H7 (cell line): ENCODE measurements around the gene SRD5A3. TPM values are rescaled to one million over a fixed set of nuclear protein-coding genes. Genes with fewer than 3 reads are reported as not detected.

Experiments
- DNase-seq: peaks from one replicate; pipeline ENCODE4 v3.0.0; 2012
- H3K27me3 ChIP-seq: 2 replicates; pipeline ENCODE4 v1.6.0; 2011; ENCODE audit warnings: mild to moderate bottlenecking, low read length; ENCODE audit not compliant: control insufficient read depth, insufficient read depth
- H3K36me3 ChIP-seq: replicated peaks from 2 replicates; pipeline ENCODE4 v1.5.1; 2011; ENCODE audit warnings: low read length; ENCODE audit not compliant: control insufficient read depth, insufficient read depth
- H3K4me3 ChIP-seq: 2 replicates; pipeline ENCODE4 v1.5.1; 2011; ENCODE audit warnings: low read depth, mild to moderate bottlenecking, control low read depth, low read length, moderate library complexity; ENCODE audit not compliant: insufficient read depth
- total RNA-seq: library from RNA; depleted of rRNA; stranded (reverse); fragments of >200 nt; shearing (Covaris generic); gene quantifications from 2 replicates; pipeline ENCODE4 v1.2.3, GENCODE V29; 2014; rRNA removed

SRD5A3 gene
- total RNA-seq = 31.9 and 33.9 TPM in 2 replicates

DNA sequence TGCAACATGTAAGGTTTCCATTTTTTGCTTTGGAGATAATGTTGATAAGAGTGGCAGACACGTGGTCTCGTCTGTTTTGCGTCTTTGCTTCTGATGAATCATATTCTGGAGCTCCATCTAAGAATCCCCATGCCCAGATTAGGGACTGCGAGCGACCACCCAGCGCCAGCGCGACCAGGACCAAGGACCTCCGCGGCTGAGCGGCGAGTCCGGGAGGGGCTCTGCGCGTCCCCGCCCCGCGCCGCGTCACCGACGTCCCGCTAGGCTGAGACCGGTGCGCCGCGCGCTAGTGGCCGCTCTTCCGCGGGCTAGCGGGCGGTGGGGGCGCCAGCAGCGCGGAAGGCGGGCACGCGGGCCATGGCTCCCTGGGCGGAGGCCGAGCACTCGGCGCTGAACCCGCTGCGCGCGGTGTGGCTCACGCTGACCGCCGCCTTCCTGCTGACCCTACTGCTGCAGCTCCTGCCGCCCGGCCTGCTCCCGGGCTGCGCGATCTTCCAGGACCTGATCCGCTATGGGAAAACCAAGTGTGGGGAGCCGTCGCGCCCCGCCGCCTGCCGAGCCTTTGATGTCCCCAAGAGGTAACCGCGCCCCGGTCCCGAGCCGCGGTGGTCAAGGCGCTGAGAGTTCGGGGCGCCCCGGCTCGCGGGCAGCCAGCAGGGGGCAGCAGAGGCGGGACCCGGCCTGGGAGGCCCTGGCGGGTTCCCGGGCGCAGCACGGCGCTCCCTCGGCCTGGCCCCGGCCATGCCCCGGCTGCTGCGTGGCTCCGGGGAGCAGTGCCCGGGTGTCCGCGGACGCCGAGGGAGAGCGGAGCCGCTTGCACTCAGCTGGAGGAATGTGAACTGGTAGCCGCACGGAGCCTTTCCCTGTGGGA is at the start of gene SRD5A3:
SRD5A3 (plus strand) TSS at position 263 of the 871 bp plus-strand sequence; CDS start at position 358, 95 bp downstream.
- Histone ChIP-seq H3K27me3 (no peaks in the 10 kb centered on the region), H3K4me3 (peak within 1 kb of the TSS; percentile 84), H3K36me3 (no peaks in the 10 kb centered on the region)
- DNase-seq = peak; percentile 95

DNA sequence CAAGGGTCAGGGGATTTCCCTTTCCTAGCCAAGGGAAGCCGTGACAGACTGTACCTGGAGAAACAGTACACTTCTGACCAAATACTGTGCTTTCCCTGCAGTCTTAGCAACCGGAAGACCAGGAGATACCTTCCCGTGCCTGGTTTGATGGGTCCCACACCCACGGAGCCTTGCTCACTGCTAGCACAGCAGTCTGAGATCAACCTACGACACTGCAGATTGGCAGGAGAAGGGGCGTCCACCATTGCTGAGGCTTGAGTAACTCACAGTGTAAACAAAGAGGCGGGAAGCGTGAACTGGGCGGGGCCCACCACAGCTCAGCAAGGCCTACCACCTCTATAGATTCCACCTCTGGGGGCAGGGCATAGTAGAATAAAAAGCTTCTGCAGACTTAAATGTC is 48.7 kb upstream of the SRD5A3 start:
- DNase-seq = no peak
- H3K36me3 ChIP-seq = no peaks in the 10 kb centered on the region
- H3K27me3 ChIP-seq = no peaks in the 10 kb centered on the region
- H3K4me3 ChIP-seq = no peak overlapping the region

DNA sequence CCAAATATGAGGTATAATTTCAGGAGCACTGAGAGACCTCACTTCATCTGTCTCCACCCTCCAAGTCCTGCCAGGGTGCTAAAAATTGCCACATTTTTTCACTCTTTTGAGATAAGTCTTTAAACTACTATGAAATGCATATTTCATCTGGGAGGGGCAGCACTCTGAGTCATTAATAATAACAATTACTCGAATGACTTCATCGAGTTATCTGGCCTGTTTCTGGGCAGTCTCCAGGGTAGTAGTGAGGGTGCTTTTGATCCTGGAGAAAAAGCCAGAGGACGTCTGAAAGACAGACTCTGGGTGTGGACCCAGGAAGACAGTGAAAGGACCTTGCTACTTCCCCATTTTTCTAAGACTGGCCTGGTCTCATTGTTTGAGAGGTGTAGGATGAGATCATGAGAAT is 42.3 kb upstream of the SRD5A3 start:
- Histone ChIP-seq H3K4me3 (no peak overlapping the region), H3K27me3 (no peaks in the 10 kb centered on the region), H3K36me3 (no peaks in the 10 kb centered on the region)
- no peak for DNase-seq

DNA sequence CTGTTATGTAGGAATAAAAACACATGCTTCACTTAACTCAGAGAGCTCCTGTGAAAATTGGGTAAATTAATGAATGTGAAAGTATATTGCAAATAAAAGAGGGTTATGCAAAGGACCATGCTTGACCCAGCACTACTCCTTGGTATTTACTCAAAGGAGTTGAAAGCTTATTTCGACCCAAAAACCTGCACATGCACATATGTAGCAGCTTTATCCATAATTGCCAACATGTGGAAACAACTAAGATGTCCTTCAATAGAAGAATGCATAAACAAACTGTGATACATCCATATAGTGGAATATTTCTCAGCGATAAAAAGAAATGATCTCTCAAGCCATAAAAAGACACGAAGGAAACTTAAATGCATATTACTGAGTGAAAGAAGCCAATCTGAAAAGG is 41.7 kb upstream of the SRD5A3 start:
- H3K36me3 ChIP-seq = no peaks in the 10 kb centered on the region
- no peaks in the 10 kb centered on the region for H3K27me3 ChIP-seq
- no peak for DNase-seq
- H3K4me3 ChIP-seq = no peak overlapping the region

DNA sequence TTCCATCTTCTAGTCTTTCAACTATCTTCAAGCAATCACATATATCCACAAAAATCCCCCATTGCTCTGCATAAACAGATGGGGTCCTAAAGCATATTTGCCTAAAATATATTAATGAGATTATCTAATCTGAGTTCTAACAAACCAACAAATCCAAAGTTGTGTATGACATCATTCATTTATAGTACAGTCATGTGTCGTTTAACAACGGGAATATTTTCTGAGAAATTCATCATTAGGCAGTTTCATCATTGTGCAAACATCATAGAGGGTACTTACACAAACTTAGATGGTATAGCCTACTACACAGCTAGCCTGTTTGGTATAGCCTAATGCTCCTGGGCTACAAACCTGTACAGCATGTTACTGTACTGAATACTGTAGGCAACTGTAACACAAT is 38.0 kb upstream of the SRD5A3 start:
- Histone ChIP-seq H3K36me3 (no peaks in the 10 kb centered on the region), H3K4me3 (no peak overlapping the region), H3K27me3 (no peaks in the 10 kb centered on the region)
- no peak for DNase-seq

DNA sequence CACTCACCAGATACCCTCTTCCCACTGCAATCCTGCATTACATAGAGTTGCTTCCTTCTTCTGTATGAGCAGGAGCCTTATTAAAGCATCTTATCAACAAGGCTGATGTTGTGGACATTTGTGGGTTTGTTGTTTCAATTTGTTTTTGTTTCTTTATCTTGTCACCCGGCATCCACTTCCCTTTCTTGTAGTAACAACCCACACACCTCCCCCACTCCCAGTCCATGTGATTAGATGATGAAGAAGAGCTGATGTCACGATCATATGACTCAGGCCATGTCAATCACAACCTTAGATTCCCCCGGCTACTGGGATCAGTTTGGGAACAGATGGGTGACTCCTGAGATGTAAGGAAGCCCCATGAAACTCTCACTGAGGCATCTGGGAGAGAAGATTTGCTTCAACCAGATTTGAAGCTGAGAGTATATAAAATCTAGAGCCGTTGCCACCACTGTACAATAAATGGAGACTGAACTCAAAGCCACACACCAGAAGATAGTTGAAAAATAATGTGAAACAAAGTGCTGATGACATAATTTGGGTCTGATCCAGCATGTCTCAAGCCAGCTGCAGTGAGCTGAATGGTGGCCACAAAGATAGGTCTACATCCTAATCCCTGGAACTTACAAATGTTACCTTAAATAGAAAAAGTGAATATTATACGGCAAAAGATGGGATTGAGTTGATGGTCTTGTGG is 34.1 kb upstream of the SRD5A3 start:
- no peak for DNase-seq
- no peaks in the 10 kb centered on the region for H3K36me3 ChIP-seq
- no peak overlapping the region for H3K4me3 ChIP-seq
- H3K27me3 ChIP-seq = no peaks in the 10 kb centered on the region

DNA sequence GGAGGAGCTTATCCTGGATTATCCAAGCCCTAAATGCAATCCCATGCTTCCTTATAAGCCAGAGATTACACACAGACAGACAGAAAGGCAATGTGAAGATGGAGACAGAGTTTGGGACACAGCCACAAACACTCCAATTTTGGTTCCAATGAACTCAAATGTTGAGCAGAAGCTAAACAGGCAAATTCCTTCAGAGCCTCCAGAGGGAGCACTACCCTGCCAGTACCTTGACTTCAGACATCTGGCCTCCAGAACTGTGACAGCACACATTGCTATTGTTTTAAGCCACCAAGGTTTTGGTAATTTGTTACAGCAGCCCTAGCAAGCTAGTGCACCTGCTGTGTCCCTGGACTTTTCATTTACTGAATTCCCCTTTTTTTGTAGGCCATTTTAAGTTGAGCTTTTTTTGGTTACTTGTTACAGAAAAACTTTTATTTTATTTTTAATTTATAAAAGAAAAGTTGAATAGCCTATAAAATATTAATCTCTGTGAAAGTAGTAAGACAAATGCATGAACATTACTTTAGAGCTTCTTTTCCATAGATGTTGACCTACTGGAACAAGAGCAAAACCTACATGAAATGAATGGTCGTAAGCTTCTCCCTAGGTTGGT is 33.4 kb upstream of the SRD5A3 start:
- DNase-seq = no peak
- H3K27me3 ChIP-seq = no peaks in the 10 kb centered on the region
- H3K4me3 ChIP-seq = no peak overlapping the region
- H3K36me3 ChIP-seq = no peaks in the 10 kb centered on the region

DNA sequence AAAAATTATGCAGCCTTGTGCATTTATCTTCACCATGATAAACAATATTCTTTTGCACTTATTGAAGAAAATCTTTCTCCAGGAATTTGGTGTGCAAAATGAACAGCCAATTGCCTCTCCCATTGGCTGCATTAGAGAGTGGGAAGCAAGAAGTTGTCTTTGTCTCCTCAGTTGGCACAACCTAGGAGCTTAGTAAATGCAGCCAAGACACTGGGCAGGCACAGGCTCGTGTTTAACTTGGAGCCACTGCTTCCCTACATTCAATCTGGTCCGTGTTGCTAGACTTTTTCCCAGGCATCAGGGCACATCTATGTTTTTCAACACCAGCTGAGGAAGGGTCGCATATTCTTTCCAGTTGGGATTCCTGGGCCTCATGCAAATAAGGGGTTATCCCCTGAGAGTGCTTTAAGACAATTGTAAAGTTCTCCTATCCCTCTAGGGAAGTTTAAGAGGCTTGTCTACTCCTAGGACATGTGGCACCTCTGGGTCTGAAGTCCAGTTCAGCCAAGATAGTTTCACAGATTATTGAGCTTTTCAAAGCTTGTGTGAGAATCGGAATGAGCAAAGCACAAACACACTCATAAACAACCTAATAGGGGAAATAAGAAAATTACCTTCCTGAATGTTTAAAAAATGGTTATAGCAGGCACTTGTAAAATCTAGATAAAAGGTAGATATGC is 31.8 kb upstream of the SRD5A3 start:
- H3K36me3 ChIP-seq = no peaks in the 10 kb centered on the region
- no peak for DNase-seq
- no peaks in the 10 kb centered on the region for H3K27me3 ChIP-seq
- no peak overlapping the region for H3K4me3 ChIP-seq

DNA sequence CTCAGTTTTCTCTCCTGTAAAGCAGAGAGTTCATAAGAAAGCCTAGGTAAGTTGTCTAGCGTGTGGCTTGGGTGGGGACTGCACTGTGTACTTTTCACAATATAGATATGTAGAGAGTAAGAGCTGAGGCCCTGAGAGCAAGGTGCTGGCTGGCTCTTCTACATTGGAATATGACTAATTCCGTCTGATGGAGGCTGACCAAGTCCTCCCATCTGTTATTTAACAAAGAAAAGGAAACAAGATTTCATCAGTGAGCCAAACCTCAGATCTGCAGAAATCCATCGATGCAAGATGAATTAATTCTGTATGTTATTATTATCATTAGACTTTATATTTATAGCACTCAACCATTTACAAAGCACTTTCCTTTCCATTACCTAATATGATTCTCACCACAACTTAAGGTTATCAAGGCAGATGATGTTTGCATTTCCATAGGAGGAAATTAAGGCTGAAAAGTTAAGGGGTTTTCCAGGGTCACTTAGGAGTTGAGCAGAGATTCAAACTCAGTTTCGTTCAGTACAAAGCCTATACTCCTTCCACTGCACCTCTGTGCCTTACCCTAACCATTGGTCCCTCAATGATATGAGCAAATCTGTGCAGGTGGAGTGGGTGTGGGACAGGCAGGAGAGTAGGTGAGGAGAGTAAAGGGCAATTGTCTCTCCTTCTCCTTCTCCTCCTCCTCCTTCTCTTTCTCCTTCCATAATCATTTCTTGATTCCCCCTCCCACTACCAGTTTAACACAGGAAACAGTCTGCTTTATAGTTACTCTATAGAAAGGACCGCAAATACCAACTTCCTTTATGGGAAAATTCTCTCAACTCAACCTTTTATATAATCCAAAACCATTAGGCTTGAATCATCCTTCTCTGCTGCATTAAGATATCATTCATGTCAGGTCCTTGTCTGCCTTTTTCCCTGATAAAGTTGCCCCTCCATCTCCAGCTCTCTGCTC is 27.6 kb upstream of the SRD5A3 start:
- Histone ChIP-seq H3K27me3 (no peaks in the 10 kb centered on the region), H3K4me3 (no peak overlapping the region), H3K36me3 (no peaks in the 10 kb centered on the region)
- no peak for DNase-seq

DNA sequence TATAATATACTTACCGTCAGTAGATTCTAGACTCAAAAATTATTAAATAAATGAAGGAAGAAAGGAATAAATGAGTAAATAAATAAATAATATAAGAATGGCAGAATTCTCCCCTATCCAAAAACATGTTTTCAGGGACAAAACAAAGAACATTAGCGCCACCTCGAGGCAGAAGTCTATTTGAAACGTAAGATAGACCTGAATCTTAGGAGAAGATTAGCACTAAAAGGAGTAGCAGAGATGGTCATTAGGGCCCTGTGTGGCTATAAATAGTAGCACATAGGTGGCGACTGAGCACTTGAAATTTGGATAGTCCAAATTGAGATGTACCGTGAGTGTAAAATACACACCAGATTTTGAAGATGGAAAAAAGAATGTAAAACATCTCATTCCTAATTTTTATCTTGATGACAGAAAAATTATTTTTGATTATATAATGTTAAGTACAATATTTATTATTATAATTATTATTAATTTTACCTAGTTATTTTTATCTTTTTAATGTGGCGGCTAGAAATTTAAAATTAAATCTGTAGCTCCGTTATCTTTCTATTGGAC is 24.3 kb upstream of the SRD5A3 start:
- Histone ChIP-seq H3K27me3 (no peaks in the 10 kb centered on the region), H3K4me3 (no peak overlapping the region), H3K36me3 (no peaks in the 10 kb centered on the region)
- peak; percentile 36 for DNase-seq

DNA sequence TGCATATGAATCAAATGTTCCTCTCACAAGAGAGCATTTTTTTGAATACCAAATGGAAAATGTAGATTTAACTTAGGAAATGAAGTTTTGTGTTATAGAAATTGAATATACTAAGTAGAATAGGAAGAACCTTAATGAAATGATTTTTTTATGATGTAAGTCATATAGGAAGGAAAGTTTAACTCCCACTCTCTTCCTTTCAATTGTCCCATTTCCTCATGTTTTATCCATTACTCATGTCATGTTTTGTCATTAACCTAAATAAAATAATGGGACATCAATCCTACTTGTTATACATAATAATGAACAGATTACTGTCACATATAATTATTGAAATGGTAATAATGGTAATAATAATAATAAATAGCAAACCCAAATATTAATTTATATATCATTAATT is 22.7 kb upstream of the SRD5A3 start:
- H3K36me3 ChIP-seq = no peaks in the 10 kb centered on the region

DNA sequence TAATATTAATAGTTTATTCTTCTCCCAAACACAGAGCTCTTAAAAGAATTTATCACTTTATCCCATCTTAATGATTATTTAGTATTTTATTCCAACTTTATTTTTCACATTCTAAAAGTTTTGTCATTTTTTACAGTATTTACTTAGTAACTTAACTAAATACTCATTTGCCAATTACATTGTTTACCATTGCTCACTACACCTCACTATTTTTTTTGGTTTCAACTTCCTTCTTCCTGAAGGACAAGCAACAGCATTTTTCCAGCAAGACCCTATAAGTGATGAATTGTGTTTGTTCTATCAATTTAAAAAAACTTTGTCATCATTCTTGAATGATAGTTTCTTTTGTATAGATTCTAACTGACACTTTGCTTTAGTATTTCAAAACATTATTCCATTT is 19.4 kb upstream of the SRD5A3 start:
- Histone ChIP-seq H3K4me3 (no peak overlapping the region), H3K36me3 (no peaks in the 10 kb centered on the region)
- no peak for DNase-seq

More for the DNA sequence above, 22.7 kb upstream of the SRD5A3 start:
- Histone ChIP-seq H3K4me3 (no peak overlapping the region), H3K27me3 (no peaks in the 10 kb centered on the region)
- no peak for DNase-seq

DNA sequence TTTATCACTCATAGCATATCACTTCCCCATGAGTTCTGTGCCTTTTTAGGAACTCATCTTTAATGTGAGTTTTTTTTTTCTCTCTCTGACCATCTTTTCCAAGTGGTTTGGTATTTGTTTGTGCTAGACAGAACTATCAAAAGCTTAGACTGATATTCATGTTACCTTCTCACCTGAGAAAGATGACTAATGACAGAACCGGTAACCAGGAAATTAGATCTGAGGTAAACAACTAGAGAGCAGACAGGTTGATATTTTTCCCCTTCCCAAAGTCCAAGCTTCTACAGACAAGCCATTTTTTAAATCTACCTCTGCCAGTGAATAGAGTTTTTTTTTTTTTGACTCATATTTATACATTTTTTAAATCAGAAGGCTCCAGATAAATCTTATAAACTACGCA is 17.0 kb upstream of the SRD5A3 start:
- Histone ChIP-seq H3K36me3 (no peaks in the 10 kb centered on the region), H3K4me3 (no peak overlapping the region), H3K27me3 (no peaks in the 10 kb centered on the region)
- DNase-seq = no peak

More for the DNA sequence above, 19.4 kb upstream of the SRD5A3 start:
- no peaks in the 10 kb centered on the region for H3K27me3 ChIP-seq
